ENCODE results near the gene CPED1.

Gene CPED1

DNA sequence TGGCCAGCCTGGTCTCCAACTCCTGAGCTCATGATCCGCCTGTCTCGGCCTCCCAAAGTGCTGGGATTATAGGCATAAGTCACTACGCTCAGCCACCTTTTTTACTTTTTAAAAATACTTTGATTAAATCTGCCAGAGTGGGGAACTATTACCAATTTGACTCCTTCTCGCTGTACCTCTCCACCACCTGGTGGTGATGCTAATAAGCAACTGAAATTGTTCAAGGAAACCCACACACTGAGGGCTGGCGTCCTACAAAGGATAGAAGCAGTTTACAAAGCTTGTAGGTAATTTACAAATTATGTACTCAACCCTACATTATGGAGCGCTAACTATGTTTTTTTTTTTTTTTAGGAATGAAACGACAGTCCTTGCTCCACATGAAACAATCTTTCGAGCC is 111.1 kb downstream of the CPED1 start:
- no CpG with 5 or more reads among the region's 8 CpGs for WGBS, 2 donors (ENCODE audit: extremely low coverage in 2 of 2, insufficient read length in 2 of 2, insufficient replicate concordance in 1 of 2)

DNA sequence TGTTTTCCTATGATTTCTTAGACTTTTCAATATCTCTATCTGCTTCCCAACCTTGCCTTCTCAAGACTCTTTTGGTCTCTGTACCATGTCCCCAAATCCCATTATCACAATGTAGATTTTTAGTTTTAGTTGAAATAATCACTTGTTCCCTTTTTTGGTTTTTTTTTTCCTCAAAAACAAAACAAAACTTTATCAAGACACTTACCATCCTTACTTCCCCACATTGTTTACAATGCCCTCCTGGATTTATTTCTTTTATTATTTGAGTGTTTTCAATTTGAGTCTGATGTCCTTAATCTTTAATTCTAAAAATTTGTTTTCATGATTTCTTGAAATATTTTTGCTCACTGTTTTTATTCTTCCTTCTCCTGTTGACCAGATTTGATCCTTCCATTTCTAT is 112.6 kb downstream of the CPED1 start:
- H3K79me1 ChIP-seq (ENCODE audit: low read depth, low read length), result no peaks in the 10 kb centered on the region
- no peak overlapping the region for H2AK5ac ChIP-seq (ENCODE audit: low read depth, low read length)
- no peak overlapping the region for H3K4me3 ChIP-seq (ENCODE audit: low read length in 2 of 2)
- H3K27me3 ChIP-seq (ENCODE audit: control insufficient read depth in 3 of 3, insufficient read depth in 3 of 3, low read depth in 1 of 3, low read length in 3 of 3), result no peaks in the 10 kb centered on the region
- H2BK12ac ChIP-seq (ENCODE audit: low read length), result no peak overlapping the region
- no peak overlapping the region for H4K8ac ChIP-seq (ENCODE audit: low read depth, low read length)
- DNase-seq (ENCODE audit: low spot score), result no peak
- no peak overlapping the region for H3K4ac ChIP-seq (ENCODE audit: low read length)
- H4K91ac ChIP-seq (ENCODE audit: low read depth, low read length, poor library complexity), result no peak overlapping the region
- no peak overlapping the region for H3K27ac ChIP-seq (replicated peaks; ENCODE audit: low read length)
- no peak overlapping the region for H2BK5ac ChIP-seq (ENCODE audit: low read length)
- no peak overlapping the region for H2BK15ac ChIP-seq (ENCODE audit: low read length)
- no peak overlapping the region for H2BK120ac ChIP-seq (ENCODE audit: low read depth, low read length)
- H3K36me3 ChIP-seq (replicated peaks in 1 of 2; ENCODE audit: control insufficient read depth in 2 of 2, insufficient read depth in 2 of 2, low read length in 2 of 2), result no peaks in the 10 kb centered on the region
- H3K4me2 ChIP-seq (ENCODE audit: insufficient read depth, low read length, poor library complexity, severe bottlenecking), result no peak overlapping the region
- no peak overlapping the region for H3K23ac ChIP-seq (ENCODE audit: low read depth, low read length, poor library complexity)
- no peak overlapping the region for H2AFZ ChIP-seq (ENCODE audit: low read length)
- no peak overlapping the region for H3K14ac ChIP-seq (ENCODE audit: low read length)
- H3K18ac ChIP-seq (ENCODE audit: low read length), result no peak overlapping the region
- H3K4me1 ChIP-seq (ENCODE audit: control insufficient read depth in 2 of 2, insufficient read depth in 1 of 2, low read depth in 1 of 2, low read length in 2 of 2), result peaks cover 0 to 5% of the 10 kb centered on the region in 2 donors
- H3K9me3 ChIP-seq (replicated peaks in 1 of 2; ENCODE audit: control insufficient read depth in 2 of 2, insufficient read depth in 1 of 2, low read depth in 1 of 2, low read length in 2 of 2), result no peaks in the 10 kb centered on the region
- H3K9ac ChIP-seq (ENCODE audit: low read depth, low read length, poor library complexity), result no peak overlapping the region

More for the DNA sequence above, 111.1 kb downstream of the CPED1 start:
- no peaks in the 10 kb centered on the region for H3K79me1 ChIP-seq (ENCODE audit: low read depth, low read length)
- H2BK5ac ChIP-seq (ENCODE audit: low read length), result no peak overlapping the region
- DNase-seq (ENCODE audit: low spot score), result no peak
- H3K4ac ChIP-seq (ENCODE audit: low read length), result no peak overlapping the region
- no peak overlapping the region for H3K9ac ChIP-seq (ENCODE audit: low read depth, low read length, poor library complexity)
- H3K36me3 ChIP-seq (replicated peaks in 1 of 2; ENCODE audit: control insufficient read depth in 2 of 2, insufficient read depth in 2 of 2, low read length in 2 of 2), result no peaks in the 10 kb centered on the region
- H3K27ac ChIP-seq (replicated peaks; ENCODE audit: low read length), result no peak overlapping the region
- H4K8ac ChIP-seq (ENCODE audit: low read depth, low read length), result no peak overlapping the region
- H2AFZ ChIP-seq (ENCODE audit: low read length), result no peak overlapping the region
- no peaks in the 10 kb centered on the region for H3K9me3 ChIP-seq (replicated peaks in 1 of 2; ENCODE audit: control insufficient read depth in 2 of 2, insufficient read depth in 1 of 2, low read depth in 1 of 2, low read length in 2 of 2)
- no peak overlapping the region for H4K91ac ChIP-seq (ENCODE audit: low read depth, low read length, poor library complexity)
- H3K4me2 ChIP-seq (ENCODE audit: insufficient read depth, low read length, poor library complexity, severe bottlenecking), result no peak overlapping the region
- no peak overlapping the region for H3K14ac ChIP-seq (ENCODE audit: low read length)
- H2AK5ac ChIP-seq (ENCODE audit: low read depth, low read length), result no peak overlapping the region
- no peak overlapping the region for H3K23ac ChIP-seq (ENCODE audit: low read depth, low read length, poor library complexity)
- peaks cover 0 to 5% of the 10 kb centered on the region in 2 donors for H3K4me1 ChIP-seq (ENCODE audit: control insufficient read depth in 2 of 2, insufficient read depth in 1 of 2, low read depth in 1 of 2, low read length in 2 of 2)
- H2BK120ac ChIP-seq (ENCODE audit: low read depth, low read length), result no peak overlapping the region
- no peak overlapping the region for H3K18ac ChIP-seq (ENCODE audit: low read length)
- H3K27me3 ChIP-seq (ENCODE audit: control insufficient read depth in 3 of 3, insufficient read depth in 3 of 3, low read depth in 1 of 3, low read length in 3 of 3), result no peaks in the 10 kb centered on the region
- no peak overlapping the region for H3K4me3 ChIP-seq (ENCODE audit: low read length in 2 of 2)
- no peak overlapping the region for H2BK15ac ChIP-seq (ENCODE audit: low read length)
- no peak overlapping the region for H2BK12ac ChIP-seq (ENCODE audit: low read length)

DNA sequence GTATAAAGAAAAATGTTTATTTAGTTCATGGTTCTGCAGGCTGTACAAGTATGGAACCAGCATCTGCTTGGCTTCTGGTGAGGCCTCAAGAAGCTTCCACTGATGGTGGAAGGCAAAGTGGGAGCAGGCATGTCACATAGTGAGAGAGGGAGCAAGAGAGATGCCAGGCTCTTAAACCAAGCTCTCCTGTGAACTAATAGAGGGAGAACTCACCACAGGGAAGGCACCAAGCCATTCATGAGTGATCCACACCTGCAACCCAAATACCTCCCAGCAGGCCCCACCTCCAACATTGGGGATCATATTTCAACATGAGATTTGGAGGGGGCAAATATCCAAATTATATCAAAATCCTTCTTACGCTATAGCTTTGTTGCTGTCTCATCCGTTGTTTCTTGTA is 113.1 kb downstream of the CPED1 start:
- DNase-seq (ENCODE audit: low spot score), result no peak
- Histone ChIP-seq H3K36me3 (replicated peaks in 1 of 2; ENCODE audit: control insufficient read depth in 2 of 2, insufficient read depth in 2 of 2, low read length in 2 of 2) (no peaks in the 10 kb centered on the region), H3K4me1 (ENCODE audit: control insufficient read depth in 2 of 2, insufficient read depth in 1 of 2, low read depth in 1 of 2, low read length in 2 of 2) (peaks cover 0 to 5% of the 10 kb centered on the region in 2 donors), H4K8ac (ENCODE audit: low read depth, low read length) (no peak overlapping the region), H2AFZ (ENCODE audit: low read length) (no peak overlapping the region), H3K9me3 (replicated peaks in 1 of 2; ENCODE audit: control insufficient read depth in 2 of 2, insufficient read depth in 1 of 2, low read depth in 1 of 2, low read length in 2 of 2) (no peaks in the 10 kb centered on the region), H3K14ac (ENCODE audit: low read length) (no peak overlapping the region), H3K79me1 (ENCODE audit: low read depth, low read length) (no peaks in the 10 kb centered on the region), H3K27ac (replicated peaks; ENCODE audit: low read length) (no peak overlapping the region), H2AK5ac (ENCODE audit: low read depth, low read length) (no peak overlapping the region), H2BK120ac (ENCODE audit: low read depth, low read length) (no peak overlapping the region), H3K9ac (ENCODE audit: low read depth, low read length, poor library complexity) (no peak overlapping the region), H3K27me3 (ENCODE audit: control insufficient read depth in 3 of 3, insufficient read depth in 3 of 3, low read depth in 1 of 3, low read length in 3 of 3) (no peaks in the 10 kb centered on the region), H2BK5ac (ENCODE audit: low read length) (no peak overlapping the region), H2BK12ac (ENCODE audit: low read length) (no peak overlapping the region), H3K23ac (ENCODE audit: low read depth, low read length, poor library complexity) (no peak overlapping the region), H3K4me3 (ENCODE audit: low read length in 2 of 2) (no peak overlapping the region), H4K91ac (ENCODE audit: low read depth, low read length, poor library complexity) (no peak overlapping the region), H3K4me2 (ENCODE audit: insufficient read depth, low read length, poor library complexity, severe bottlenecking) (no peak overlapping the region), H2BK15ac (ENCODE audit: low read length) (no peak overlapping the region), H3K18ac (ENCODE audit: low read length) (no peak overlapping the region), H3K4ac (ENCODE audit: low read length) (no peak overlapping the region)
- no CpG with 5 or more reads among the region's 2 CpGs for WGBS, 2 donors (ENCODE audit: extremely low coverage in 2 of 2, insufficient read length in 2 of 2, insufficient replicate concordance in 1 of 2)

DNA sequence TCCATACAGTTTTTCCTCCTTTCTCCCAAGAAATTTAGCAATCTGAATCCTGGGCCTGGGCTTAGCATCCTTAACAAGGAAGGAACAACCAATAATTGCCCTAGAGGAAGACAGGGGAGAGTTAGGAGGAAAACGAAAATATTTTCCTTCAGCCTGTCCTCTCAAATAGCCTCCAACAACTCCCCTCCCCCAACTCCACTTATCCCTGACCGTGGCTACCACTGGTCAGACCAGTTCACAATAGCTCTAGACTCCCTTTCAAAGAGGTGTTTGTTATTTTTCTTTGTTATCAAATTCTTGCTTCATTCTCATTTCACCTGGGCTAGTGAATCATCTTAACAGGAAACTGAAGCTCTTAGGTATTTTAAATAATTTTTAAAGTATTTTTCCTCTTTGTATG is 114.1 kb downstream of the CPED1 start:
- Histone ChIP-seq H3K4me3 (ENCODE audit: low read length in 2 of 2) (no peak overlapping the region), H3K14ac (ENCODE audit: low read length) (no peak overlapping the region), H3K36me3 (replicated peaks in 1 of 2; ENCODE audit: control insufficient read depth in 2 of 2, insufficient read depth in 2 of 2, low read length in 2 of 2) (no peaks in the 10 kb centered on the region), H3K4me2 (ENCODE audit: insufficient read depth, low read length, poor library complexity, severe bottlenecking) (no peak overlapping the region), H3K9ac (ENCODE audit: low read depth, low read length, poor library complexity) (no peak overlapping the region), H2AK5ac (ENCODE audit: low read depth, low read length) (no peak overlapping the region), H3K4me1 (ENCODE audit: control insufficient read depth in 2 of 2, insufficient read depth in 1 of 2, low read depth in 1 of 2, low read length in 2 of 2) (peaks cover 0 to 5% of the 10 kb centered on the region in 2 donors), H3K23ac (ENCODE audit: low read depth, low read length, poor library complexity) (no peak overlapping the region), H2BK5ac (ENCODE audit: low read length) (no peak overlapping the region), H4K91ac (ENCODE audit: low read depth, low read length, poor library complexity) (no peak overlapping the region), H3K9me3 (replicated peaks in 1 of 2; ENCODE audit: control insufficient read depth in 2 of 2, insufficient read depth in 1 of 2, low read depth in 1 of 2, low read length in 2 of 2) (no peaks in the 10 kb centered on the region), H3K27ac (replicated peaks; ENCODE audit: low read length) (no peak overlapping the region), H2BK120ac (ENCODE audit: low read depth, low read length) (no peak overlapping the region), H2BK12ac (ENCODE audit: low read length) (no peak overlapping the region), H2BK15ac (ENCODE audit: low read length) (no peak overlapping the region), H2AFZ (ENCODE audit: low read length) (peak overlapping the region; percentile 72), H4K8ac (ENCODE audit: low read depth, low read length) (no peak overlapping the region), H3K79me1 (ENCODE audit: low read depth, low read length) (no peaks in the 10 kb centered on the region), H3K18ac (ENCODE audit: low read length) (no peak overlapping the region), H3K4ac (ENCODE audit: low read length) (no peak overlapping the region), H3K27me3 (ENCODE audit: control insufficient read depth in 3 of 3, insufficient read depth in 3 of 3, low read depth in 1 of 3, low read length in 3 of 3) (no peaks in the 10 kb centered on the region)
- no CpG with 5 or more reads among the region's 2 CpGs for WGBS, 2 donors (ENCODE audit: extremely low coverage in 2 of 2, insufficient read length in 2 of 2, insufficient replicate concordance in 1 of 2)
- DNase-seq (ENCODE audit: low spot score), result no peak
